ENCODE measurements around the gene RIOK3. TPM values are rescaled to one million over a fixed set of nuclear protein-coding genes. Genes with fewer than 3 reads are reported as not detected.
"Not testable (repeated sequence)": the region's sequence is repeated elsewhere in the genome, so short reads cannot be mapped to it uniquely, and the experiment has no call there.

RIOK3 gene
- total RNA-seq, 1 experiment from 2014 or later, result 52.4 TPM

DNA sequence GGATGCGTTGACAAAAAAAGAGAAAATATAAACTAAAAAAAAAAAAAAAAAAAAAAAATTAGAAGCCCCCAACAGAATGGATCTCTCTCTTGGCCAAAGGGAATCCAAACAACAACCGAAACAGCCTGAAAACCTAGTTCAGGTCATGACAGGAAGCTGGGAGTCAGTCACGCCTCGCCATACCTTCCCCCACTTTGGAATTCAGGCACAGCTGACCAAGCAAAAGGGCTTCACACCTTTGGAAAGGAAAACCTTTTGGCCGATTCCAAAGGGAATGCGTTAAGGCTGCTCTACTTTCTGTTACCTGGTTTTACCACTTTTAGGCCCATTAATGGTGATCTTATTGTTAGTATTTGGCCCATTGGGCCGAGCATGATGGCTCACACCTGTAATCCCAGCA, 32.3 kb downstream of the RIOK3 start:
- DNase-seq (ENCODE audit: low read depth, low spot score), result no peak
- in situ Hi-C loops (cut with HindIII; ENCODE audit: low pct_unique_long_range_greater_than_20kb, low sequenced_read_pairs), result no loop called here

DNA sequence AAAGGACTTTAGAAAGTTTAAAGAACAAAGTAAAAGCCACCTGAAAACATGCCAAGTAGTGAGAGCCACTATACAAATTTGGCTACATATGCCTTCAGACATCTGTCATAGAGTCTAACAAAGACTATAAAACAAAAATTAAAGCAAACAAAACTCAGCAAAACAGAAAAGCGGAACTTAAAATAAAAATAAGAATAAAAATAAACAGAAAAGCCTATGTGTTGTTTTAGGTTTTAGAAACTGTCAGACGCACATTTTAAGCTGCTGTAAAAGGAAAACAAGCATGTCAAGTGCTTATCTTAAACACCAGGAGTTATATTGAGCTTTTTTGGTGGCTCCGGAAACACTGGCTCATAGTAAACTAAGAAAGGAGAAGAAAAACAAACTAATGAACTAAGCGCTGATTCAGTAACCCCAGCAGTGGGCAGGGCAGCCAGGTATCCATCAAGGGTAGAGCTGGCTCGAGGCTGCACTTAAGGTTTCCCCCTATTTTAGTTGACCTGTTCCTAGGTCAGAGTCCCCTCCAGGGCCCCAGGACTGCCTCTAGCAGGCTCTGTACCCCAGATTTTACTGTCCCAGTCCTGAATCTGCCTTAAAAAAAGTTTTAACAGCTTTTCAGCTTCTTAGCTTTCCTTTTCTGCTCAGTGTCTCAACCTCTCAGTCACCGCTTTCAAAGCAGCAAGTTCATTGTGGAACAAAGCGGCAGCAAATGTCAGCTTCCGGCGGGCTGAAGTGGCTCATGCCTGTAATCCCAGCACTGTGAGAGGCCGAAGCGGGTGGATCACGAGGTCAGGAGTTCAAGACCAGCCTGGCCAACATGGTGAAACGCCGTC, 34.9 kb downstream of the RIOK3 start:
- in situ Hi-C loops (cut with HindIII; ENCODE audit: low pct_unique_long_range_greater_than_20kb, low sequenced_read_pairs), result no loop called here
- DNase-seq (ENCODE audit: low read depth, low spot score), result no peak

DNA sequence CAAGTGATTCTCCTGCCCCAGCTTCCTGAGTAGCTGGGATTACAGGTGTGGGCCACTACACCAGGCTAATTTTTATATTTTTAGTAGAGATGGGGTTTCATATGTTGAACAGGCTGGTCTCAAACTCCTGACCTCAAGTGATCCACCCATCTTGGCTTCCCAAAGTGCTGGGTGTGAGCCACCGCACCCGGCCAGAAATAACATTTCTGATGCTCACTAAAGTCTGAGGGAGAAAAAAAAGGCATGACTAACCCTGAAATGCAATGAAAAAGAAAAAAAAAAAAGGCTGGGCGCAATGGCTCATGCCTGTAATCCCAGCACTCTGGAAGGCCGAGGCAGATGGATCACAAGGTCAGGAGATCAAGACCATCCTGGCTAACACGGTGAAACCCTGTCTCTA, 36.5 kb downstream of the RIOK3 start:
- DNase-seq (ENCODE audit: low read depth, low spot score); in situ Hi-C loops (cut with HindIII; ENCODE audit: low pct_unique_long_range_greater_than_20kb, low sequenced_read_pairs): not testable (repeated sequence)

DNA sequence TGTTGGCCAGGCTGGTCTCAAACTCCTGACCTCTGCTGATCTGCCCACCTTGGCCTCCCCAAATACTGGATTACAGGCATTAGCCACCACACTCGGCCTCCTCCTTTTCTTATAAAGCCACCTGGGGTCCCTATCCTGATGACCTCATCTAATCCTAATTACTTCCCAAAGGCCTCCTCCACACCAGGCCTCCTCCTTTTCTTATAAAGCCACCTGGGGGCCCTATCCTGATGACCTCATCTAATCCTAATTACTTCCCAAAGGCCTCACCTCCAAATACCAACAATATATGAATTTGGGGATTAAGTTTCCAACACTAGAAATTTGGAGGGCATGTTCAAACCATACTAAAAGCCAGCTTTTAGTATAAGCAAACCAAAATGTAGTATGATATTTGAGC, 40.6 kb downstream of the RIOK3 start:
- DNase-seq (ENCODE audit: low read depth, low spot score), result no peak
- in situ Hi-C loops (cut with HindIII; ENCODE audit: low pct_unique_long_range_greater_than_20kb, low sequenced_read_pairs), result no loop called here

DNA sequence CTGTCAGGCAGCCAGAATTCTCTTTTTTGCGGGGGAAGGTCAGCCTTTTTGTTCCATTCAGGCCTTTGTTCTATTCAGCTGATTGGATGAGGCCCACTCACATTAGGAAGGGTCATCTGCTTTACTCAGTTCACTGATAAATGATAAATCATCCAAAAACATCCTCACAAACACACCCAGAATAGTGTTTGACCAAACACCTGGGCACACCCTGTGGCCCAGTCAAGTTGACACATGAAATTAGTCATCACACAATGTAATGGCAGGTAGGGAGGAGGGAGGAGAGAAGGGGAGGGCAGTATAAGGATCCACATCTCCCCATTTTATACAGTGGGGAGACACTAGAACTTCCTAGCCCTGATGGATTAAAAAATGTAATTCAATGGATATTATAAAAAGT, 41.9 kb downstream of the RIOK3 start:
- in situ Hi-C loops (cut with HindIII; ENCODE audit: low pct_unique_long_range_greater_than_20kb, low sequenced_read_pairs), result no loop called here

DNA sequence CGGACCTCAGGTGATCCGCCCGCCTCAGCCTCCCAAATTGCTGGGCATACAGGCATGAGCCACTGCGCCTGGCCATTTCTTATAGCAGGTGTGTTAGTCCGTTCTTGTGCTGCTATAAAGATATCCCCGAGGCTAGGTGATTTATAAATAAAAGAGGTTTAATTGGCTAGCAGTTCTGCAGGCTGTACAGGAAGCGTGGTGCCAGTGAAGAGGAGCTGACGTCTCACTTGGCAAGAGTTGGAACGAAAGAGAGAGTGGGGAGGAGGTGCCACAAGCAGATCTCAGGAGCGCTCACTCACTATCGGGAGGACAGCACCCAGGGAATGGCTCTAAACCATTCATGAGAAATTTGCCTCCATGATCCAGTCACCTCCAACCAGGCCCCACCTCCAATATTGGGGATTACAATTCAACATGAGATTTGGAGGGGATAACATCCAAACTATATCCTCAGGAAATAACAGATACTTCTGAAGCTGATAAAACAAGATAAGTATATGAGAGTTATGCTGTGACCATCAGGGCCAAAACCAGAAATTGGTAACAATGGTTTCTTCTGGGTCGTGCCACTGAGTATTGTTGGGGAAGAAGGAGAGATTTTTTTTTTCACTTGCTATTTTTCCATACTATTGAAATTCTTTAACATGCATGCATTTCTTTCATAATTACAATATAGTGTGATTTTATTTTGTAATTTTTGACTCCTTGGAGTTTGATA, 42.8 kb downstream of the RIOK3 start:
- in situ Hi-C loops (cut with HindIII; ENCODE audit: low pct_unique_long_range_greater_than_20kb, low sequenced_read_pairs), result no loop called here
- DNase-seq (ENCODE audit: low read depth, low spot score), result no peak

More for the DNA sequence above, 41.9 kb downstream of the RIOK3 start:
- no peak for DNase-seq (ENCODE audit: low read depth, low spot score)

DNA sequence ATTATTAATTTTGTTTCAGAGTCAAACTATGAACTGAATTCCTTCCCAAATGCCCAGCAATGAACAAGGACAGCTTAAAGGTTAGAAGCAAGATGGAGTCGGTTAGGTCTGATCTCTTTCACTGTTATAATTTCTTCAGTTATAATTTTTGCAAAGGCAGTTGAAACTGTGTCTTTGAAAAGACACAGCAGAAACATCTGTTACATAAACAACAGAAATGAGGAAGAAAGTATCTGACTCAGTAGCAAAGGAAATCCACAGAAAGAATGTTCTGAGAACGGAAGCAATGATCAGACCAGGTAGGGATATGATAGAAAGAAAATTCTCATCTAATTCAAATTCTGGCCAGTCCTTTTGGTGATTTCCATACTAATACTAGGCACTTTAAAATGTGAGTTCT, 45.0 kb downstream of the RIOK3 start:
- DNase-seq (ENCODE audit: low read depth, low spot score), result no peak

DNA sequence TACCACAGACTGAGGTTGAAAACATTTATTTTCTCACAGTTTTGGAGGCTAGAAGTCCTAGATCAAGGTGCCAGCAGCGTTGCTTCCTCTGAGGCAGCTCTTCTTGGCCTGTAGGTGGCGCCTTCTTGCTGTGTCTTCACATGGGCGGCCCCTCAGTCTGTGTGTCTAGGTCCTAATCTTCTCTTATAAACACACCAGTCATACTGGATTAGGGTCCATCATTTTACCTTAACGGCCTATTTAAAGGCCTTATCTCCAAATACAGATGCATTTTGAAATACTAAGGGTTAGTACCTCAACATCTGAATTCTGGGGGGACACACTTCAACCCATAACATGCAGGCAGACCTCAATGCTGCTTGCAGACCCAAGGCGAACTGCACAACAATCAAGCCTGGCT, 45.8 kb downstream of the RIOK3 start:
- peak; percentile 80 for DNase-seq (ENCODE audit: low read depth, low spot score)
- in situ Hi-C loops (cut with HindIII; ENCODE audit: low pct_unique_long_range_greater_than_20kb, low sequenced_read_pairs), result no loop called here

More for the DNA sequence above, 45.0 kb downstream of the RIOK3 start:
- in situ Hi-C loops (cut with HindIII; ENCODE audit: low pct_unique_long_range_greater_than_20kb, low sequenced_read_pairs), result no loop called here

DNA sequence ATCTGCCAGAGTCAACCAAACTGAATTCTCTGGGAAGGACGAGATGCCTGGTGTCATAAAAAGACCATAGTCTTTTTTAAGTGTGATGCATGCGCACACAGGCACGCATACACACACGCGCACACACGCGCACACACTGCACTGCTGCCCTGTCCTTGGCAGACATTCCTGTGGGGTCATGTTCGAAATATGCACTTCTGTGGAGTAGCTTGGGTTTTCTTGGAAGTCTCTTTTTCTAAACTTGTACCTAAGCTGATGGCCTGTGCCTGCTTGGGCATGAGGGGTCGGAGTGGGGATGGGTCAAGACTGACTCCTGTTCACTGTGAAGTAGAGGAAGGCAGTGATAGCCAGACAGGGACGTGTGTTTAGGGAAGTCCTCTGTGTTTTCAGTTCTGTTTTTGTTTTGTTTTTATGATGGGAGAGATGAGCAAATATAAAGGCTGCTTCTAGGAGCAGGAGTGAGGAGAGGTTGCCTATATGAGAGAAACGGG, 46.2 kb downstream of the RIOK3 start:
- DNase-seq (ENCODE audit: low read depth, low spot score), result no peak
- in situ Hi-C loops (cut with HindIII; ENCODE audit: low pct_unique_long_range_greater_than_20kb, low sequenced_read_pairs), result no loop called here

DNA sequence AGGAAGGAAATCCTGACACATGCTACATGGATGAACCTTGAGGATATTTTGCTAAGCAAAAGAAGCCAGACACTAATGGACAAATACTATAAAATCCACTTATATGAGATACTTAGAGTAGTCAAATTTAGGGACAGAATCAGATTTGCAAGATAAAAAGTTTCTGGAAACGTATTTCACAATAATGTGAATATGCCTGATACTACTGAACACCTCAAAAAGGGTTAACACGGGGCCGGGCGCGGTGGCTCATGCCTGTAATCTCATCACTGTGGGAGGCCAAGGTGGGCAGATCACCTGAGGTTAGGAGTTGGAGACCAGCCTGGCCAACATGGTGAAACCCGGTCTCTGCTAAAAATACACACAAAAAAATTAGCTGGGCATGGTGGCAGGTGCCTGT, 48.5 kb downstream of the RIOK3 start:
- no peak for DNase-seq (ENCODE audit: low read depth, low spot score)
- in situ Hi-C loops (cut with HindIII; ENCODE audit: low pct_unique_long_range_greater_than_20kb, low sequenced_read_pairs), result no loop called here

DNA sequence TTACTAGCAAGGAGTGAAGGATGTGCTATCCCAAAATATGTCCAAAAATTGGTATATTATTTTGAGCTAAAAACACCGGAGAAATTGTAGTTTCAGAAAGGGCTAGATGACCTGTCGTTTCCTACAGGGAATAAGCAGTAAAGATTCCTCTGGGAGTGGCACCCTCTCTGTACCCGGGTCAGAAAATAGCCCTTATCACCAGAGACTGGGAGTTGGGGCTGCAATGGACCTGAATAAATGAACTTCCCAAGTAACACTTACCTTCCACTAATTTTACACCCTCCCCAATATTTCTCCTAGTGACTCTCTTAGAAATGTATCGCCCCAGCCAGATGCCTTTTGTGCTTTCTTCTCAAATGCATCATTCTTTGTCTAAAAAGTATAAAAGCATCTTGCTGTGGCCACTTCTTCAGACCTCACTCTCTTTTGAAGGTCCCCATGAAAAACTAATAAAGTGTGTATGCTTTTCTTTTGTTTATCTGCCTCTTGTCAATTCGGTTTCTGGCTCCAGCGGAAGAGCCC, 49.5 kb downstream of the RIOK3 start:
- in situ Hi-C loops (cut with HindIII; ENCODE audit: low pct_unique_long_range_greater_than_20kb, low sequenced_read_pairs), result no loop called here

DNA sequence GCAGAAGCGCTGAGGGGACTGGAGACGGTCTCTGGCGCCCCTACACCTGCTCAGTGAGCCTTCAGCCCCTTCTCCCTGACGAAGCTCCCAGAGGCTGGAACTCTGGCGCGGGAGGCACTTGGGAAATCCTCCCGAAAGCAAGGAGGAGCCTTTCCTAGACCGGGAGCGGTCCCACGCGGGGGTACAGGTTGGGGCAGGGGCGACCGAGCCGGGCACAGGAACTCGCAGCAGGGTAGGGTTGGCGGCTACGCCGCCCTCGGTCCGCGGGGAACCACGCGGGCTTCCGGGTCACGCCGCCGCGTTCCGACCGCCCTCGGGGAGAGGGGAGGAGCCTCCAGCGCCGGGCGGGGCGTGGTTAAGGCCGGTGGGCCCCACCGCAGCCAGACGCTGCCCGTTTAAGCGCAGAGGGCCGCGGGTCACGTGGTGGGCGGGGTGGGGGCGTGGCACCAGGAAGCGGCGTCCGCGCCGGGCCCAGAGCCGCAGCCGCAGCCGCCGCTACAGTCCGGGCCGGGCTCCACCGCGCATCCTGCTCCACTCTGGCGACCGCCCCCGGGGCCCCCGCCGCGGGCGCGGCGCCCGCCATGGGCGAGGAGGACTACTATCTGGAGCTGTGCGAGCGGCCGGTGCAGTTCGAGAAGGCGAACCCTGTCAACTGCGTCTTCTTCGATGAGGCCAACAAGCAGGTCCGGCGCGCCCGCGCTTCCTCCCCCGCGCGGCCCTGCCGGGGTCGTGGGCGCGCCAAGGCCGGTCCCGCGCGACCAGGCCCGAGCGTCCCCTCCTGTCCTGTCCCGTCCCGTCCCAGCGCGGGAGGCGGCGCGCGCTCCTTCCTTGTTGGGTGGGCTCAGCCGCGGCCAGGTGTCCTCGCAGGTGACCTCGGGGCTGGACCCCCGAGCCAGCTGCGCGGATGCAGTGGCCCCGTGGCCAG, 50.2 kb downstream of the RIOK3 start, which contains the start of gene RMC1:
RMC1 (plus strand) TSS at position 474 of the 925 bp plus-strand sequence; CDS start at position 582, 108 bp downstream.
- peak; percentile 87 for DNase-seq (ENCODE audit: low read depth, low spot score)
- in situ Hi-C loops (cut with HindIII; ENCODE audit: low pct_unique_long_range_greater_than_20kb, low sequenced_read_pairs), result no loop called here

More for the DNA sequence above, 49.5 kb downstream of the RIOK3 start:
- no peak for DNase-seq (ENCODE audit: low read depth, low spot score)

DNA sequence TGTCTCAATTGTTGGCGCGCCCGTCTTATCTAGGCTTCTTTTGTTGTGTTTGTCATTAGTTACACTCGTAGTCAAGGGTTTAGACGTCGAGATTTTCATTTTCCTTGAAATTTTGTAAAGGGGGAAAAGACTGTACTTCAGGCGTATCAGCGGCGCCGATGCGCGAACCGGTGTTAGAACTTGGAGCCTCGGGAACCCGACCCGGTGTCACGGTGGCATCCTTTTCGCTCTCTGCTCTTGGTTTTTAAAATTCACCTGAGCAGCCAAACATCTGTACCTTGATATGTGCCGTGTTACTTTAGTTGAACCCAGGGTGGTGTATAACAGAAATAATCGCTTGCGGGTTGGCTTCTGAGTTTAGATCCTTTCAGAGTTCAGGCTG, 50.9 kb downstream of the RIOK3 start:
- DNase-seq (ENCODE audit: low read depth, low spot score), result no peak
- in situ Hi-C loops (cut with HindIII; ENCODE audit: low pct_unique_long_range_greater_than_20kb, low sequenced_read_pairs), result no loop called here

DNA sequence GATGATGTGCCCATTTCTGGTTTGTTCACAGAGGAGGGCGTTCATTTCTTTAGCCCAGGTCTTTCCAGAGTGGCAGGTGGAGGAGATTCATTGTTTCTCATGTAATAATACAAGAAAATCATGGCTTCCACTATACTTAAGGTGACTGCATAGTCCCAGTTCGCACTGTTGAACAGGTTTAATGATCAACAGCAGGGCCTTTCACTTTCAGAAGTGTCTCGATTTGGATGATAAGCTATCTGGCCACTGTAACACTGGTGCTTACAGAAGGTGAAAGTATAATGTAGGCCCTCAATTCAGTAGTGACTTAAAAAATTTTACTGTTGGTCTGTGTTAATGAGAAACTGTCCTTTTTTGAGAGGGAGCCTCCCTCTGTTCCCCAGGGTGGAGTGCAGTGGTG, 51.6 kb downstream of the RIOK3 start:
- DNase-seq (ENCODE audit: low read depth, low spot score), result no peak
- in situ Hi-C loops (cut with HindIII; ENCODE audit: low pct_unique_long_range_greater_than_20kb, low sequenced_read_pairs), result no loop called here

DNA sequence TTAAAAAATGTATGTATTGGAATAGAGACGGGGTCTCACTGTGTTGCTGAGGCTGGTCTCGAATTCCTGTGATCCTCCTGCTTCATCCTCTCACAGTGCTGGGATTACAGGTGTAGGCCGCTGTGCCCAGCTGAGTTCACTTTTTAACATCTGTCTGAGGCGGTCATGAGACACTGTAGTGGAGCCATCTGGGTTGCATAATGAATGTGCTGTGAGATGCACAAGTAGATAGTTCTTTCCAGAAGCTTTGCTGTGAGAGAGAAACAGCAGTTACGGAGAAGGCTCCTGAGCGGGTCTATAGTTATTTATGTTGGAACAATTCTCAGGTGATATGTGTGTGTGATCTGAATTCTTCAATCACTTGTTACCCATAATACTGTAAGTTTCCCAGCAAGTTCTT, 53.3 kb downstream of the RIOK3 start:
- no peak for DNase-seq (ENCODE audit: low read depth, low spot score)
- in situ Hi-C loops (cut with HindIII; ENCODE audit: low pct_unique_long_range_greater_than_20kb, low sequenced_read_pairs), result no loop called here

DNA sequence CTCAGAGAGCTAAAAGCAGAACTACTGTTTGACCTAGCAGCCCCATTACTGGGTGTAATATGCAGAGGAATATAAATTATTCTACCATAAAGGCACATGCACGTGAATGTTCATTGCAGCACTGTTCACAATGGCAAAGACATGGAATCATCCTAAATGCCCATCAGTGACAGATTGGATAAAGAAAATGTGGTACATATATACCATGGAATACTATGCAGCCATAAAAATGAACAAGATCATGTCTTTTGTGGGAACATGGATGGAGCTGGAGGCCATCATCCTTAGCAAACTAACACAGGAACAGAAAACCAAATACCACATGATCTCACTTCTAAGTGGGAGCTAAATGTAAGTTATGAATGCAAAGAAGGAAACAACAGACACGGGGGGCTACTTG, 57.8 kb downstream of the RIOK3 start:
- in situ Hi-C loops (cut with HindIII; ENCODE audit: low pct_unique_long_range_greater_than_20kb, low sequenced_read_pairs); DNase-seq (ENCODE audit: low read depth, low spot score): not testable (repeated sequence)

DNA sequence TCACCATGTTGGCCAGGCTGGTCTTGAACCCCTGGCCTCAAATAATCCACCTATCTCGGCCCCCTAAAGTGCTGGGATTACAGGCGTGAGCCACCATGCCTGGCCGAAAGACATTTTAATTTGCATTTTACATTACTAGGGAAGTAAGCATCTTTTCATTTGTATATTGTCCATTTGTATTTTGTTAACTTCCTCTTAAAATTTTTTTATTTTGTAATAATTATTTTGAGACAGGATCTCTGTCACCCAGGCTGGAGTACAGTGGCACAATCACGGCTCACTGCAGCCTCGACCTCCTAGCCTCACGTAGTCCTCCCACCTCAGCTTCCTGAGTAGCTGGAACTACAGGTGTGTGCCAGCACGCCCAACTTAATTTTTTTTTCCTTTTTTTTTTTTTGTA, 59.1 kb downstream of the RIOK3 start:
- DNase-seq (ENCODE audit: low read depth, low spot score); in situ Hi-C loops (cut with HindIII; ENCODE audit: low pct_unique_long_range_greater_than_20kb, low sequenced_read_pairs): not testable (repeated sequence)

All from SK-MEL-5 (cell line).